Retinal pigment epithelial cell (primary cell): Measurements from ENCODE around the gene VMAC.

Experiments used
- DNase-seq: peaks from one replicate; pipeline ENCODE4 v3.0.0-alpha.2; 2010; ENCODE audit warnings: low read depth
- H3K4me3 ChIP-seq: 2 replicates; pipeline ENCODE4 v1.5.1; 2011; ENCODE audit warnings: mild to moderate bottlenecking, low read length, control low read depth, moderate library complexity
- TF ChIP-seq, protein P1 (sequence below): conservative IDR thresholded peaks from 2 replicates; pipeline ENCODE4 v1.5.1; 2011; ENCODE audit warnings: low read depth, low read length, control low read depth, inconsistent platforms

VMAC gene

DNA sequence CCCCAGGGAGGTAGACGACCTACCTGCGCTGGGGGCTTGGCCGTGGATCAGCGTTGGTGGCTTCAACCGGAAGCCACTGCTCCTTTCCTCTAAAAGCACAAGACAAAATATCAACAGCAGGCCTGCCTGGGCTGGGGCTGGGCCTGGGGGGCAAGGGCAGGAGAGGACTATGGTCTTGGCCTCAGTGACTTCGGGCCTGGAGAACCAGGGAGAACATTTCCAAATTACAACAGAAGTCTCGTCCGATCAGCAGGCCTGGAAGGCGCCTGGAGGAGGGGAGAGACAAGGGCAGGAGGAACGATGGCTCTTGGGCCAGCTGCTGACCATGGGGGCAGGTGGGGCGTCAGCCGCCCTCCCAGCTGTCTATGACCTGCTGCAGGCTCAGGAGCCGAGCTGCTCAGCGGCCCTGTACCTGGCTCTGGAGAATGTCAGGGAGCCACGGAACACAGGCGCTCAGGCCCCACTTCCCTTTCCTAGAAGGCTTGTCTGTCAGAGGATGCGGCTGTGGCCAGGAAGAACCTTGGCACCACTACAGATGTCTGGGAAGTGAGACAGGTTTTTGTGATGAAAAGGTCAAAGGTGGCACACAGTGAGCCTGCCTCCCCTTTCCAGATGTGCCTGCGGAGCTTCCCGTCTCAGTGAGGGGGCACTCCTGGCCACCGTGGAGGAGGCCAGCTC is 28.9 kb downstream of the VMAC start:
- no peak overlapping the region for H3K4me3 ChIP-seq
- DNase-seq: no peak
- TF ChIP-seq, protein P1, sequence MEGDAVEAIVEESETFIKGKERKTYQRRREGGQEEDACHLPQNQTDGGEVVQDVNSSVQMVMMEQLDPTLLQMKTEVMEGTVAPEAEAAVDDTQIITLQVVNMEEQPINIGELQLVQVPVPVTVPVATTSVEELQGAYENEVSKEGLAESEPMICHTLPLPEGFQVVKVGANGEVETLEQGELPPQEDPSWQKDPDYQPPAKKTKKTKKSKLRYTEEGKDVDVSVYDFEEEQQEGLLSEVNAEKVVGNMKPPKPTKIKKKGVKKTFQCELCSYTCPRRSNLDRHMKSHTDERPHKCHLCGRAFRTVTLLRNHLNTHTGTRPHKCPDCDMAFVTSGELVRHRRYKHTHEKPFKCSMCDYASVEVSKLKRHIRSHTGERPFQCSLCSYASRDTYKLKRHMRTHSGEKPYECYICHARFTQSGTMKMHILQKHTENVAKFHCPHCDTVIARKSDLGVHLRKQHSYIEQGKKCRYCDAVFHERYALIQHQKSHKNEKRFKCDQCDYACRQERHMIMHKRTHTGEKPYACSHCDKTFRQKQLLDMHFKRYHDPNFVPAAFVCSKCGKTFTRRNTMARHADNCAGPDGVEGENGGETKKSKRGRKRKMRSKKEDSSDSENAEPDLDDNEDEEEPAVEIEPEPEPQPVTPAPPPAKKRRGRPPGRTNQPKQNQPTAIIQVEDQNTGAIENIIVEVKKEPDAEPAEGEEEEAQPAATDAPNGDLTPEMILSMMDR: no peak

DNA sequence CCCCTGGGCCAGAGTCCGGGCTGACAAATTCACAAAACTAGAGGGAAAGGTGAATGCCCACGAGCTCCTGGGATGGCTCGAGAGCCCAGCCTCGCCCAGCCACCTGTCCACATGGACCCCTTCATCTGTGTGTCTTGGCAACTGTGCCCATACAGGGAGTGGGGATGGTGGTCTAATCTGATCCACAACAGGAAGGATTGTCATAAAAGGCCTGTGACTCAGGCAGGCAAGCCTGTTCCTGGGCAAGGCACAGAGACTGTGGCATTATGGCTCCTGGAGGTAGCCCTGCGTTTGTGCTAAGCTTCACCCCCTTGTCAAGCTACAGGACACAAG is 29.4 kb downstream of the VMAC start:
- no peak for DNase-seq
- no peak overlapping the region for H3K4me3 ChIP-seq
- TF ChIP-seq, protein P1: no peak

DNA sequence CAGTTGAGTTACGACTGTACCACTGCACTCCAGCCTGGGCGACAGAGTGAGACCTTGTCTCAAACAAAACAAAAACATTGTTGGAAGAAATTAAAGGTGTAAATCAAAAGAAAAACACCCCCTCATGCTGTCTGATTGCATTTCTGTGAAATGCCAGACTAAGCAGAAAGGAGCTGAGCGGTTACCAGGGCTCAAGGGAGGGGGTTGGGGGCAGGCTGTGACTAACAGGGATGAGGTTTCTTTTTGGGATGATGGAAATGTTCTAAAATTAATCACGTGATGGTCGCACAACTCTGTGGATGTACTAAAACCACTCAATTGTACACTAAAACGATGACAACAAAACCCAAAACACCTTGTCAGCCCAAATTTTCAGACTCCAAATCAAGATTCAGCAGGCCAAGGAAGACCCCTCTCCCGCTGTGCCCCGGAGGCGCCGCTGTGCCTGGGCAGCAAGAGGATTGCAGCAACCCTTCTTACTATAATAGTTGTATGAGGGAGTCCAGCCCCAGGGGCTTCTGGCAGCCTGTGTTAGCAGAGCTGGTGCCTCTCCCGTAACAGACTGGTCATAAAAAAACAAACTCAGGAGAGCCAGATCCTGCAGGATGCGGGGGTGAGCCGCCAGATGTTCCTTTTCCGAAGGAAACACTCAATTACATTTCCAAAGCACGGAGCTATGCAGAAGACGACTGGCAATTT is 30.3 kb downstream of the VMAC start:
- H3K4me3 ChIP-seq: no peak overlapping the region
- no peak for DNase-seq
- TF ChIP-seq, protein P1: no peak

DNA sequence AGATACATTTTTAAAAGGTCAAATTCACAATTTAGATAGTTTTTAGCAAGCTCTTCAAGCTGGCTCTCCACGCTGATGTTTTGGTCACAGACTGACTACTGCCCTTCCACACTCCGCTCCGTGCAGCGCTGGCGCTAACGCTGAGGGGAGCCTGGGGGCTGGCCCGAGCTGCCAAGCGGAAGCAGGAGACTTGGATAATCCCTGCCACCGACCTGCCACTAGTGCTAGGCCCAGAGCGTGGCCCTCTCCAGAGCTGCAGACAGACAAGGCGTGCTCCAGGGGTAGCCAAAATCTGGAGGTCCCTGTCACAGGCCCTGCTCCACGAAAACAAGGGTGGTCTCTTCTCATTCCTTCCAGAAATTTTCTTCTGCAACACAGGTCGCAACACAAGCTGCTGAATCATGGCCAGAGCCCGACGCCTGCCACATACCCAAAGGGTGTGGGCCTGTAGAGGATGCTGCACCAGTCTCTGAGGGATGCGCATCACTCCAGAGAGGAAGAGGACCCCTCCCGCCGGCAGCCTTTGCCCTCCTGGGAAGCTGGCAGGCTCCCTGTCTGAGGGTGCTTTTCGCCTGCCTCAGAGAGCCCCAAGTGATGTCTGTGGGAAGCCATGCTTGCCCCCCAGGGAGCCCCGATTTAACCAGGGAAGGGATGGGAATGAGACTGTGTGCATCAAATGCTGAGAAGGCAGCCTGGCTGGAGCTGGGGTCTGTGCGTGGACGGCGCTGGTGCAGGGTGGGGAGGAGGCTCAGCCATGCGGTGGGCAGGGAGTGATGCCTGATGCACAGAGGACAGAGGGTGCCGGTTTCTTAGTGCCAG is 31.0 kb downstream of the VMAC start:
- TF ChIP-seq, protein P1: no peak
- H3K4me3 ChIP-seq: no peak overlapping the region
- DNase-seq: no peak

DNA sequence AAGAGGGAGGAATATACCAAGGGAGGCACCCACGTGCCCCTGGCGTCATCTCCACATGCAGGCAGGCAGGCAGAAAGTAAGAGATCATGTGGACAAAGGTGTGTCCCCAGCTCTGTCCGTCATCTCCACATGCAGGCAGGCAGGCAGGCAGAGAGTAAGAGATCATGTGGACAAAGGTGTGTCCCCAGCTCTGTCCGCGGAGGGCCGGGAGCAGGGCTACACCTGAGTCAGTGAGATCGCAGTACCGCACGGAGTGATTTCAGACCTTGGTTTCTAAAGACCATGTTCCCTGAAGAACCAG is 31.6 kb downstream of the VMAC start:
- no peak for DNase-seq
- TF ChIP-seq, protein P1: no peak
- no peak overlapping the region for H3K4me3 ChIP-seq

DNA sequence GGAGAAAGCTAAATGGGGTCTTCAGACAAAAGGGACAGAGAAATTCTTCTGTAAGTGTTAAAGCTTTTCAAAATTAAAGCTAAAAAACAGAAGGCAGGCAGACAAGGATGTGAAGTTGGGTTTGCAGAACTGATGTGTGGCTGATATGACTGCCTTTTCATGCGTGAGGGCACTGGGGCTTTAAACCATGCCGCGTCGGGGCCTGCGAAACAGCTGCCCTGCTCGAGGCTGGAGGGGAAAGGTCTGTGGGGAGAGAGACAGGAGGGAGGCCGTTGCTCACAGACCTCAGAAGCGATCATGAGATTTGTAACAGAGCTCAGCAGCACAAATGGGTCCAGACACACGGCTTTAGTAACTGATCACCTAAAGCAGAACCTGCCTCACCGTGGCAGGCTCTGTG is 32.9 kb downstream of the VMAC start:
- no peak for DNase-seq
- H3K4me3 ChIP-seq: no peak overlapping the region
- TF ChIP-seq, protein P1: no peak
